Medulla oblongata (tissue), 1 donor: ENCODE measurements around the gene RRP1B.
"Not testable (repeated sequence)": the region's sequence is repeated elsewhere in the genome, so short reads cannot be mapped to it uniquely, and the experiment has no call there.

ENCODE experiments used
- DNase-seq: peaks from one replicate; pipeline ENCODE4 v3.0.0-alpha.2; 2015; ENCODE audit errors: extremely low spot score

Gene RRP1B

GRCh38 chr21:43640400-43640799 is 19.0 kb upstream of the RRP1B start:
- no peak for DNase-seq

- no peak for DNase-seq
Measured at GRCh38 chr21:43643193-43643592, 16.2 kb upstream of the RRP1B start.

- no peak for DNase-seq
Measured at GRCh38 chr21:43644071-43644470, 15.3 kb upstream of the RRP1B start.

- DNase-seq: peak; percentile 45
Measured at GRCh38 chr21:43644609-43645008, 14.8 kb upstream of the RRP1B start.

- DNase-seq: peak; percentile 89
Measured at GRCh38 chr21:43645136-43645891, 14.0 kb upstream of the RRP1B start.

- no peak for DNase-seq
Measured at GRCh38 chr21:43645976-43646375, 13.4 kb upstream of the RRP1B start.

GRCh38 chr21:43646550-43647260 is 12.7 kb upstream of the RRP1B start:
- peak; percentile 95 for DNase-seq

- no peak for DNase-seq
Measured at GRCh38 chr21:43648171-43648570, 11.2 kb upstream of the RRP1B start.

- not testable (repeated sequence) for DNase-seq
Measured at GRCh38 chr21:43651926-43652325, 7.4 kb upstream of the RRP1B start.

- no peak for DNase-seq
Measured at GRCh38 chr21:43652616-43653015, 6.7 kb upstream of the RRP1B start.

- no peak for DNase-seq
Measured at GRCh38 chr21:43653626-43654025, 5.7 kb upstream of the RRP1B start.

GRCh38 chr21:43654806-43655489 is 4.4 kb upstream of the RRP1B start:
- DNase-seq: no peak

GRCh38 chr21:43657355-43658087 is 1.8 kb upstream of the RRP1B start:
- no peak for DNase-seq

GRCh38 chr21:43658088-43658741 is 1.1 kb upstream of the RRP1B start:
- no peak for DNase-seq

GRCh38 chr21:43658769-43659135 is 608 bp upstream of the RRP1B start:
- DNase-seq: no peak

- DNase-seq: no peak
Measured at GRCh38 chr21:43662286-43662685, 2.9 kb downstream of the RRP1B start.

- no peak for DNase-seq
Measured at GRCh38 chr21:43663033-43663432, 3.7 kb downstream of the RRP1B start.

GRCh38 chr21:43664358-43664757 is 5.0 kb downstream of the RRP1B start:
- no peak for DNase-seq

- no peak for DNase-seq
Measured at GRCh38 chr21:43665879-43666278, 6.5 kb downstream of the RRP1B start.

- DNase-seq: no peak
Measured at GRCh38 chr21:43667191-43667904, 8.0 kb downstream of the RRP1B start.
